ENCODE results near the gene MAGI2.

The MAGI2 gene

GRCh38 chr7:79386688-79387422 is 66.6 kb downstream of the MAGI2 start:
- Histone ChIP-seq H3K4me1 (ENCODE audit: control insufficient read depth, insufficient read depth, low read length) (no peaks in the 10 kb centered on the region), H3K4me3 (ENCODE audit: low read length in 2 of 2) (no peak overlapping the region), H3K27ac (ENCODE audit: low read length) (no peak overlapping the region), H3K9ac (ENCODE audit: low read length in 2 of 2) (no peak overlapping the region), H3K36me3 (ENCODE audit: control insufficient read depth in 2 of 2, insufficient read depth in 2 of 2, low read length in 2 of 2) (no peaks in the 10 kb centered on the region), H3K9me3 (ENCODE audit: control insufficient read depth in 2 of 2, low read length in 2 of 2) (peaks cover 0 to 1% of the 10 kb centered on the region in 2 donors), H3K27me3 (ENCODE audit: control insufficient read depth in 1 of 2, insufficient read depth in 2 of 2, low read length in 2 of 2) (no peaks in the 10 kb centered on the region)

GRCh38 chr7:79381921-79382320 is 71.5 kb downstream of the MAGI2 start:
- Histone ChIP-seq H3K27ac (ENCODE audit: low read length) (no peak overlapping the region), H3K4me1 (ENCODE audit: control insufficient read depth, insufficient read depth, low read length) (no peaks in the 10 kb centered on the region), H3K27me3 (ENCODE audit: control insufficient read depth in 1 of 2, insufficient read depth in 2 of 2, low read length in 2 of 2) (no peaks in the 10 kb centered on the region), H3K36me3 (ENCODE audit: control insufficient read depth in 2 of 2, insufficient read depth in 2 of 2, low read length in 2 of 2) (no peaks in the 10 kb centered on the region), H3K9ac (ENCODE audit: low read length in 2 of 2) (no peak overlapping the region), H3K4me3 (ENCODE audit: low read length in 2 of 2) (no peak overlapping the region), H3K9me3 (ENCODE audit: control insufficient read depth in 2 of 2, low read length in 2 of 2) (no peaks in the 10 kb centered on the region)

- H3K4me1 ChIP-seq (ENCODE audit: control insufficient read depth, insufficient read depth, low read length), result no peaks in the 10 kb centered on the region
- H3K9ac ChIP-seq (ENCODE audit: low read length in 2 of 2), result no peak overlapping the region
- H3K36me3 ChIP-seq (ENCODE audit: control insufficient read depth in 2 of 2, insufficient read depth in 2 of 2, low read length in 2 of 2), result no peaks in the 10 kb centered on the region
- no peak overlapping the region for H3K4me3 ChIP-seq (ENCODE audit: low read length in 2 of 2)
- no peaks in the 10 kb centered on the region for H3K9me3 ChIP-seq (ENCODE audit: control insufficient read depth in 2 of 2, low read length in 2 of 2)
- H3K27ac ChIP-seq (ENCODE audit: low read length), result no peak overlapping the region
- H3K27me3 ChIP-seq (ENCODE audit: control insufficient read depth in 1 of 2, insufficient read depth in 2 of 2, low read length in 2 of 2), result no peaks in the 10 kb centered on the region
Observed at GRCh38 chr7:79377097-79377496, 76.4 kb downstream of the MAGI2 start.

DNA sequence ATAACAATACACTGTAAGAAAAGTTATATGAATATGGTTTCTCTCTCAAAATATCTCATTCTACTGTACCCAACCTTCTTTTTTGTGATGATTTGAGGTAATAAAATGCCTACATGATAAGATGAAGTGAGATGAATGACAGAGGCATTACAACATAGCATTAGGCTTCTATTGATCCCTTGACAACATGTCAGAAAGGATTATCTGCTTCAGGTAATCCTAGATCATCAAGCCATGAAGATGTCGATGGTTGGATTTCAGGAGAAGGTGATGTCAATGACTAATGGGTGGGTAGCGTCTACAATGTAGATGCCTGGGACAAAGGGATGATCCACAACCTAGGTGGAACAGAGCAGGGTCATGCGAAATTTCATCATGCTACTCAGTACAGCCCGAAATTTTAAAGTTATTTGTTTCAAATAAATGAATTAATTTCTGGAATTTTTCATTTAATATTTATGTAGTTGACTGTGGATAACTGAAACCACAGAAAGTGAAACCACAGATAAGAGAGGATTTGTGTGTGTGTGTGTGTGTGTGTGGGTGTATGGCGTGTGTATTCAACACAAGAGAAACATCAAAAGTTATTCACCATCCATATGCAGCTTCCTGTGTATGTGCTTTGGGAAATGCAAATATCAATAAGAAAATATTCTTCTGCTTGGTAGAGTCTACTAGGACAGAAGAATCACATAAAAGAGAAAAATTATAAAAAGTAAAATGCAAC is 77.0 kb downstream of the MAGI2 start:
- Histone ChIP-seq H3K4me3 (ENCODE audit: low read length in 2 of 2) (no peak overlapping the region), H3K9me3 (ENCODE audit: control insufficient read depth in 2 of 2, low read length in 2 of 2) (no peaks in the 10 kb centered on the region), H3K36me3 (ENCODE audit: control insufficient read depth in 2 of 2, insufficient read depth in 2 of 2, low read length in 2 of 2) (no peaks in the 10 kb centered on the region), H3K27me3 (ENCODE audit: control insufficient read depth in 1 of 2, insufficient read depth in 2 of 2, low read length in 2 of 2) (no peaks in the 10 kb centered on the region), H3K9ac (ENCODE audit: low read length in 2 of 2) (no peak overlapping the region), H3K27ac (ENCODE audit: low read length) (no peak overlapping the region), H3K4me1 (ENCODE audit: control insufficient read depth, insufficient read depth, low read length) (no peaks in the 10 kb centered on the region)

DNA sequence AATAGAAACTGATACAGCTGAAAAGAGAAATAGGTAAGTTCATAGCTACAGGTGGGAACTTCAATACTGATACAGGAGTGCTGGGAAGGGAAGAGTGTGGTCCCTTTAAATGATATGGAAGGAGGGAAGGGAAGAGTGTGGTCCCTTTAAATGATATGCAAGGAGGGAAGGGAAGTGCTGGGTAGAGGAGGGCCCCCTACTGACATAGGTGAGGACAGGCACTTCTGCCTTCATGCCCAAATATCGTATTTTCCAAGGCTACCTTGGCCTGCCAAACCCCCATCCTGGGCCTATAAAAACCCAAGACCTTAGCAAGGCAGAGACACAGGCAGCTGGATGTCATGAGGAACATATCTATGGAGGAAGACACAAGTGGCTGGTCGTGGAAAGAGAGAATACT is 92.3 kb downstream of the MAGI2 start:
- no peaks in the 10 kb centered on the region for H3K4me1 ChIP-seq (ENCODE audit: control insufficient read depth, insufficient read depth, low read length)
- H3K4me3 ChIP-seq (ENCODE audit: low read length in 2 of 2), result no peak overlapping the region
- H3K9ac ChIP-seq (ENCODE audit: low read length in 2 of 2), result no peak overlapping the region
- H3K36me3 ChIP-seq (ENCODE audit: control insufficient read depth in 2 of 2, insufficient read depth in 2 of 2, low read length in 2 of 2), result no peaks in the 10 kb centered on the region
- H3K9me3 ChIP-seq (ENCODE audit: control insufficient read depth in 2 of 2, low read length in 2 of 2), result no peaks in the 10 kb centered on the region
- H3K27me3 ChIP-seq (ENCODE audit: control insufficient read depth in 1 of 2, insufficient read depth in 2 of 2, low read length in 2 of 2), result no peaks in the 10 kb centered on the region
- no peak overlapping the region for H3K27ac ChIP-seq (ENCODE audit: low read length)

DNA sequence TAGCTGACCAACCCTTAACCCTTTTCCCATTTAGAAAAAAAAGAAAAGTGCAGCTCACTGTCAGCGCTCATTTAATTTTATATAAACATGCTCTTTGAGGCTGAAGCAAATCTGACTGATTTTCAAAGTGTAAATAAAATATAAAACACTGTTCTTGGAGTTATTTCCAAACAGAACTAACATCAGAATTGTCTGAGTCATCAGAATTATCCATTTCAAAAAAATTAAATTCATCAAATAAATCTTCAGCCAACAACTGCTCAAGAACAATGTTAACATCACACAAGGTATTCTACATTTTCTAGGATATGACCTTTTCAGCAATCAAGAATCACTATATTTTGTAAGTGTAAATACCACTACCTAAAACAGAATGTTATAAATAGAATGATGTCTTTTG is 93.6 kb downstream of the MAGI2 start:
- no peaks in the 10 kb centered on the region for H3K27me3 ChIP-seq (ENCODE audit: control insufficient read depth in 1 of 2, insufficient read depth in 2 of 2, low read length in 2 of 2)
- H3K9ac ChIP-seq (ENCODE audit: low read length in 2 of 2), result no peak overlapping the region
- H3K9me3 ChIP-seq (ENCODE audit: control insufficient read depth in 2 of 2, low read length in 2 of 2), result no peaks in the 10 kb centered on the region
- no peaks in the 10 kb centered on the region for H3K4me1 ChIP-seq (ENCODE audit: control insufficient read depth, insufficient read depth, low read length)
- no peak overlapping the region for H3K4me3 ChIP-seq (ENCODE audit: low read length in 2 of 2)
- no peak overlapping the region for H3K27ac ChIP-seq (ENCODE audit: low read length)
- H3K36me3 ChIP-seq (ENCODE audit: control insufficient read depth in 2 of 2, insufficient read depth in 2 of 2, low read length in 2 of 2), result no peaks in the 10 kb centered on the region

DNA sequence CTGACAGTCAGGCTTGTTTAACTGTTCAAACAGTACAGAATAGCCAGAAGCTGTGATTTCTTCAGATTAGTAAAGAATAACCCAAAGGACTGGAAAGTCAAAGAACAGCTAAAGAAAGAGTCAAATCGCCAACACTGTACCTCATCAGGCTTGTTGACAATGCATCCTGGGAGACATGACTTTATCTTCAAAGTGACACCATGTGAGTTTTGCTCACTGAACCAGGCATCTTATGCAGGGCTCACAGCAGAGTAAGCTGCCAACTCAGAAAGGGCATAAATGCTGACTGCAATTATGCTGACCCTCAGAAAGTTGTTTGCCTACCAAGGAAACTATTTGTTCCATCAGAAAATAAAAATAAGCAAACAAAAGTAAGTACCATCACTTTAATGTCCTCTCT is 96.4 kb downstream of the MAGI2 start:
- no peaks in the 10 kb centered on the region for H3K27me3 ChIP-seq (ENCODE audit: control insufficient read depth in 1 of 2, insufficient read depth in 2 of 2, low read length in 2 of 2)
- H3K36me3 ChIP-seq (ENCODE audit: control insufficient read depth in 2 of 2, insufficient read depth in 2 of 2, low read length in 2 of 2), result no peaks in the 10 kb centered on the region
- no peak overlapping the region for H3K9ac ChIP-seq (ENCODE audit: low read length in 2 of 2)
- no peaks in the 10 kb centered on the region for H3K4me1 ChIP-seq (ENCODE audit: control insufficient read depth, insufficient read depth, low read length)
- H3K27ac ChIP-seq (ENCODE audit: low read length), result no peak overlapping the region
- H3K9me3 ChIP-seq (ENCODE audit: control insufficient read depth in 2 of 2, low read length in 2 of 2), result no peaks in the 10 kb centered on the region
- no peak overlapping the region for H3K4me3 ChIP-seq (ENCODE audit: low read length in 2 of 2)

- Histone ChIP-seq H3K4me3 (ENCODE audit: low read length in 2 of 2) (no peak overlapping the region), H3K9me3 (ENCODE audit: control insufficient read depth in 2 of 2, low read length in 2 of 2) (no peaks in the 10 kb centered on the region), H3K27me3 (ENCODE audit: control insufficient read depth in 1 of 2, insufficient read depth in 2 of 2, low read length in 2 of 2) (no peaks in the 10 kb centered on the region), H3K4me1 (ENCODE audit: control insufficient read depth, insufficient read depth, low read length) (no peaks in the 10 kb centered on the region), H3K9ac (ENCODE audit: low read length in 2 of 2) (no peak overlapping the region), H3K27ac (ENCODE audit: low read length) (no peak overlapping the region), H3K36me3 (ENCODE audit: control insufficient read depth in 2 of 2, insufficient read depth in 2 of 2, low read length in 2 of 2) (no peaks in the 10 kb centered on the region)
Observed at GRCh38 chr7:79353720-79354468, 99.6 kb downstream of the MAGI2 start.

GRCh38 chr7:79352323-79352722 is 101.1 kb downstream of the MAGI2 start:
- Histone ChIP-seq H3K9me3 (ENCODE audit: control insufficient read depth in 2 of 2, low read length in 2 of 2) (no peaks in the 10 kb centered on the region), H3K36me3 (ENCODE audit: control insufficient read depth in 2 of 2, insufficient read depth in 2 of 2, low read length in 2 of 2) (no peaks in the 10 kb centered on the region), H3K4me3 (ENCODE audit: low read length in 2 of 2) (no peak overlapping the region), H3K9ac (ENCODE audit: low read length in 2 of 2) (no peak overlapping the region), H3K4me1 (ENCODE audit: control insufficient read depth, insufficient read depth, low read length) (no peaks in the 10 kb centered on the region), H3K27ac (ENCODE audit: low read length) (no peak overlapping the region), H3K27me3 (ENCODE audit: control insufficient read depth in 1 of 2, insufficient read depth in 2 of 2, low read length in 2 of 2) (no peaks in the 10 kb centered on the region)

DNA sequence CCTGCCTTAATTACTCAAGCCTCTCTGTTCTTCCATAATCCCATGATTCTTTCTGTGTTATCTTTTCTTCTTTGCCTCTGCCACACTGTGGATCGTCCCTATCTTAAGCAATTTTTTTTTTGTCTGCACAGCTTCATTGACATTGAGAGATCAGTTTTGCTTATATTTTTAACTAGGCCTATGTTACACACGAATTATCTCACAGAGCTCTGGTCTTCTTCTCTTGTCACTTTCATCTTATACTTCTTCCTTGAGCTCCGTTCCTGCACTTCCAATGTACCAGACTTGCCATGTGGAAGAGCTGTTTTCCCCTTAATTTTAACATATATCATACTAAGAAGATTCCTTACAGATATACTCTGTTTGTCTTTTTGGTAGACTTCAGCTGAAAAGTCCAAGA is 106.1 kb downstream of the MAGI2 start:
- Histone ChIP-seq H3K27me3 (ENCODE audit: control insufficient read depth in 1 of 2, insufficient read depth in 2 of 2, low read length in 2 of 2) (no peaks in the 10 kb centered on the region), H3K4me1 (ENCODE audit: control insufficient read depth, insufficient read depth, low read length) (no peaks in the 10 kb centered on the region)

More for the DNA sequence above, 106.1 kb downstream of the MAGI2 start:
- H3K9ac ChIP-seq (ENCODE audit: low read length in 2 of 2), result no peak overlapping the region
- no peak overlapping the region for H3K27ac ChIP-seq (ENCODE audit: low read length)
- no peaks in the 10 kb centered on the region for H3K9me3 ChIP-seq (ENCODE audit: control insufficient read depth in 2 of 2, low read length in 2 of 2)
- H3K36me3 ChIP-seq (ENCODE audit: control insufficient read depth in 2 of 2, insufficient read depth in 2 of 2, low read length in 2 of 2), result no peaks in the 10 kb centered on the region
- H3K4me3 ChIP-seq (ENCODE audit: low read length in 2 of 2), result no peak overlapping the region
